A549 (cell line): ENCODE measurements around the gene HRH1. TPM values are rescaled to one million over a fixed set of nuclear protein-coding genes. Genes with fewer than 3 reads are reported as not detected.
A peak's percentile ranks its signal among the peaks of the same experiment; 100 is the strongest.

ENCODE experiments used
- ATAC-seq, 2 experiments: fragments of 200-7000 bp in 1 of 2; fragments of >200 bp in 1 of 2; cut with Nextera tagmentation in 1 of 2; cut with Tn5 transposase in 1 of 2; 3 replicates each; pipeline versions ENCODE4 v1.8.0 to v1.9.1; 2018 to 2020; ENCODE audit warnings: mild to moderate bottlenecking in 1 of 2, moderate library complexity in 1 of 2
- CTCF ChIA-PET: fragments of 300-600 bp; sonication (Branson Sonifier 250); formaldehyde crosslinking; extraction: SDS; loops from one replicate; lab custom pipeline; 2021; ENCODE audit warnings: antibody characterized with exemption, inconsistent platforms; lab: Yijun Ruan, JAX
- POLR2A ChIA-PET: fragments of 350-600 bp; formaldehyde crosslinking; extraction: SDS; loops from one replicate; lab custom pipeline; 2021; ENCODE audit warnings: antibody characterized with exemption, inconsistent platforms; lab: Yijun Ruan, JAX
- DNase-seq, 2 experiments: peaks; one replicate each; pipeline versions ENCODE4 v3.0.0 to v3.0.0-alpha.2; 2011 to 2016; ENCODE audit warnings: low read depth in 1 of 2, low spot score in 1 of 2
- FAIRE-seq: peaks from 2 replicates; lab custom pipeline; 2011; peaks lifted over from hg19 to GRCh38; lab: Jason Lieb, UNC
- H3K27ac ChIP-seq, 2 experiments: fragments of >200 bp; sonication (Bioruptor Twin); formaldehyde crosslinking; 3 replicates each; pipeline ENCODE4 v1.5.1; 2016 to 2017
- H3K4me1 ChIP-seq: fragments of >200 bp; sonication (Bioruptor Twin); formaldehyde crosslinking; 3 replicates; pipeline ENCODE4 v1.6.1; 2016
- H3K4me2 ChIP-seq: fragments of >200 bp; sonication (Bioruptor Twin); formaldehyde crosslinking; 3 replicates; pipeline ENCODE4 v1.6.1; 2016
- H3K4me3 ChIP-seq: fragments of >200 bp; sonication (Bioruptor Twin); formaldehyde crosslinking; 3 replicates; pipeline ENCODE4 v1.5.1; 2016
- H3K9me3 ChIP-seq: fragments of >200 bp; sonication (Bioruptor Twin); formaldehyde crosslinking; 3 replicates; pipeline ENCODE4 v1.6.1; 2016
- ATOH8 ChIP-seq: fragments of 250-450 bp; sonication (Bioruptor Pico); IDR thresholded peaks from 2 replicates; pipeline ENCODE4 v1.5.0; 2020; ENCODE audit warnings: low read depth, mild to moderate bottlenecking, moderate library complexity
- BCL3 ChIP-seq: fragments of >200 bp; sonication (Bioruptor Twin); formaldehyde crosslinking; IDR thresholded peaks from 3 replicates; pipeline ENCODE4 v1.6.1; 2016
- BHLHE40 ChIP-seq: IDR thresholded peaks from 2 replicates; pipeline ENCODE4 v1.6.1; 2012; ENCODE audit warnings: low read depth, low read length, inconsistent platforms
- CBX2 ChIP-seq: fragments of 200-600 bp; sonication (generic); IDR thresholded peaks from 2 replicates; pipeline ENCODE4 v1.6.1; 2016; ENCODE audit warnings: low read depth, mild to moderate bottlenecking, borderline replicate concordance
- CBX8 ChIP-seq: fragments of 200-600 bp; sonication (generic); IDR thresholded peaks from 2 replicates; pipeline ENCODE4 v1.6.1; 2016
- CEBPB ChIP-seq, 2 experiments: fragments of >200 bp in 1 of 2; sonication (Bioruptor Twin) in 1 of 2; formaldehyde crosslinking in 1 of 2; IDR thresholded peaks; 2 replicates each; pipeline ENCODE4 v1.6.1; 2012 to 2016
- FOSL2 ChIP-seq, 2 experiments: fragments of 450-650 bp in 1 of 2; fragments of >200 bp in 1 of 2; sonication (Bioruptor Twin) in 1 of 2; formaldehyde crosslinking; IDR thresholded peaks; 2 replicates each; pipeline versions ENCODE4 v1.5.0 to v1.6.1; 2016 to 2020; ENCODE audit warnings: mild to moderate bottlenecking in 1 of 2, moderate library complexity in 1 of 2
- HMGXB4 ChIP-seq: fragments of 250-450 bp; sonication (Bioruptor Pico); IDR thresholded peaks from 2 replicates; pipeline ENCODE4 v1.5.0; 2021; ENCODE audit warnings: mild to moderate bottlenecking, moderate library complexity, borderline replicate concordance
- HOXB5 ChIP-seq: fragments of 250-450 bp; sonication (Bioruptor Pico); IDR thresholded peaks from 2 replicates; pipeline ENCODE4 v1.5.0; 2020; ENCODE audit warnings: mild to moderate bottlenecking, moderate library complexity
- JUN ChIP-seq, 2 experiments: fragments of >200 bp; sonication (Bioruptor Twin); formaldehyde crosslinking; IDR thresholded peaks; 2 replicates in 1 of 2; 3 replicates in 1 of 2; pipeline ENCODE4 v1.6.1; 2016 to 2017
- KDM1A ChIP-seq: fragments of 200-600 bp; sonication (generic); IDR thresholded peaks from 2 replicates; pipeline ENCODE4 v1.6.1; 2016; ENCODE audit warnings: low read depth, mild to moderate bottlenecking
- MAFK ChIP-seq: fragments of 450-650 bp; IDR thresholded peaks from 2 replicates; pipeline ENCODE4 v1.6.1; 2014; ENCODE audit not compliant: partially characterized antibody
- NFE2L2 ChIP-seq: fragments of 150-350 bp; conservative IDR thresholded peaks from 2 replicates; pipeline ENCODE4 v1.6.1; 2014; ENCODE audit warnings: low read length
- PBX3 ChIP-seq: IDR thresholded peaks from 2 replicates; pipeline ENCODE4 v1.6.1; 2012
- RARB ChIP-seq: fragments of 250-450 bp; sonication (Bioruptor Pico); IDR thresholded peaks from 2 replicates; pipeline ENCODE4 v1.8.0; 2021; ENCODE audit warnings: mild to moderate bottlenecking, moderate library complexity
- RCOR1 ChIP-seq: fragments of 150-350 bp; IDR thresholded peaks from 2 replicates; pipeline ENCODE4 v1.6.1; 2014; ENCODE audit warnings: antibody characterized with exemption, low read length, low read depth
- USF2 ChIP-seq: fragments of 450-650 bp; IDR thresholded peaks from 2 replicates; pipeline ENCODE4 v1.6.1; 2014; ENCODE audit warnings: antibody characterized with exemption
- WGBS: methylation state at CpG from one replicate; pipeline ENCODE4 v1.1.6; 2017; ENCODE audit errors: missing lambda C conversion rate; 5-methylcytosine and 5-hydroxymethylcytosine counted together
- polyA plus RNA-seq, 4 experiments: library from polyadenylated mRNA; depleted of rRNA in 3 of 4; stranded (reverse); fragments of >200 nt; fragmentation: RNase III in 1 of 4; extraction: RNeasy Plus Mini Kit Qiagen cat#74134 plus additional on column Dnase treatment in 1 of 4; gene quantifications; 2 replicates in 3 of 4; 3 replicates in 1 of 4; pipeline ENCODE4 v1.2.3, GENCODE V29; 2011 to 2017

The HRH1 gene
- polyA plus RNA-seq, 2 of the 4 experiments (the other 2 are of a cell fraction), result 4.2 TPM

- POLR2A ChIA-PET, result no interaction called here
- no peak for ATAC-seq
- WGBS, result 70% methylated on average over 7 of the region's 7 CpGs
These were observed 3.1 kb downstream of the HRH1 start for GRCh38 chr3:11157421-11157820.

GRCh38 chr3:11159421-11159904 lies 5.2 kb downstream of the HRH1 start:
- DNase-seq, result no peak
- 35% methylated on average over 5 of the region's 5 CpGs for WGBS
- TF ChIP-seq USF2 (no peak), CBX8 (no peak), CEBPB (IDR thresholded peaks at IDR 0.05) (peak in 1 of 2 experiments; percentile 24; a peak in 1 of 4 replicates), CBX2 (no peak), BHLHE40 (no peak), RARB (CRISPR knock-in tag) (no peak), RCOR1 (no peak), KDM1A (no peak), HOXB5 (no peak)
- TF ChIP-seq, all 56 proteins: peak for 1
- no peak for ATAC-seq
- Histone ChIP-seq H3K4me3 (no peak overlapping the region), H3K9me3 (no peaks in the 10 kb centered on the region), H3K27ac (no peak overlapping the region), H3K4me2 (no peak overlapping the region; the same call in 2 of the 3 replicates), H3K4me1 (peaks cover 7% of the 10 kb centered on the region; the same call in 2 of the 3 replicates)
- POLR2A ChIA-PET, result no interaction called here
- CTCF ChIA-PET, result interaction anchor here (0.8 to 5.8 kb wide), 4 partner anchors 11 to 99 kb away, joined by 3 to 74 read pairs (median 21); no protein-coding TSS in a partner anchor
- no peak for FAIRE-seq

More at GRCh38 chr3:11157421-11157820, 3.1 kb downstream of the HRH1 start:
- DNase-seq (no peak), FAIRE-seq (no peak)
- CTCF ChIA-PET, result interaction anchor here (0.8 to 13.0 kb wide), 16 partner anchors 12 to 212 kb away, joined by 3 to 142 read pairs (median 13); partner anchors contain the start of gene ATG7
- Histone ChIP-seq H3K4me3 (no peak overlapping the region), H3K4me2 (no peak overlapping the region), H3K27ac (no peak overlapping the region), H3K4me1 (peaks cover 7% of the 10 kb centered on the region; the same call in 2 of the 3 replicates), H3K9me3 (no peaks in the 10 kb centered on the region)
- TF ChIP-seq MAFK (no peak), HMGXB4 (CRISPR knock-in tag) (no peak), JUN (IDR thresholded peaks at IDR 0.05) (no peak), NFE2L2 (no peak), ATOH8 (CRISPR knock-in tag) (no peak), RARB (CRISPR knock-in tag) (no peak), BCL3 (no peak), PBX3 (no peak), FOSL2 (IDR thresholded peaks at IDR 0.05) (no peak), FOSL2 (CRISPR knock-in tag; IDR thresholded peaks at IDR 0.05) (no peak)
